Stomach (tissue), 4 donors: Measurements from ENCODE around the gene FOLR2.

ENCODE experiments used
- CTCF ChIP-seq, 7 experiments: fragments of 450-650 bp in 4 of 7; fragments of 200-600 bp in 3 of 7; sonication (generic) in 3 of 7; IDR thresholded peaks; one replicate each; pipeline ENCODE4 v1.5.1; 2016 to 2019; ENCODE audit warnings: antibody characterized with exemption in 7 of 7, control low read depth in 2 of 7, mild to moderate bottlenecking in 1 of 7
- POLR2A ChIP-seq, 4 donors: fragments of 450-650 bp; IDR thresholded peaks; one replicate each; pipeline ENCODE4 v1.6.1; 2016; ENCODE audit warnings: antibody characterized with exemption in 4 of 4, control low read depth in 2 of 4, mild to moderate bottlenecking in 1 of 4, moderate library complexity in 1 of 4

- TF ChIP-seq POLR2A (IDR thresholded peaks at IDR 0.05) (no peak), CTCF (IDR thresholded peaks at IDR 0.05) (no peak)
These were observed 20.9 kb upstream of the FOLR2 start for GRCh38 chr11:72195518-72196270.
